Activated CD8-positive, alpha-beta memory T cell treated with anti-CD3 and anti-CD28 coated beads for 36 hours (primary cell): ENCODE data around the gene KRTAP12-4. TPM values are rescaled to one million over a fixed set of nuclear protein-coding genes. Genes with fewer than 3 reads are reported as not detected.
"Not testable (repeated sequence)": the region's sequence is repeated elsewhere in the genome, so short reads cannot be mapped to it uniquely, and the experiment has no call there.

Source experiments
- CTCF ChIA-PET: fragments of 350-600 bp; sonication (Branson Sonifier 250); formaldehyde crosslinking; loops from one replicate; lab custom pipeline; 2021; ENCODE audit warnings: antibody characterized with exemption; lab: Charles Lee
- POLR2A ChIA-PET: fragments of 350-600 bp; sonication (Branson Sonifier 250); formaldehyde crosslinking; loops from one replicate; lab custom pipeline; 2021; ENCODE audit warnings: antibody characterized with exemption; lab: Charles Lee
- total RNA-seq, 2 experiments: library from RNA; stranded (reverse); gene quantifications; one replicate each; pipeline ENCODE4 v1.2.3, GENCODE V29; 2021

KRTAP12-4 gene
- total RNA-seq, 2 experiments from 2014 or later: not detected

DNA sequence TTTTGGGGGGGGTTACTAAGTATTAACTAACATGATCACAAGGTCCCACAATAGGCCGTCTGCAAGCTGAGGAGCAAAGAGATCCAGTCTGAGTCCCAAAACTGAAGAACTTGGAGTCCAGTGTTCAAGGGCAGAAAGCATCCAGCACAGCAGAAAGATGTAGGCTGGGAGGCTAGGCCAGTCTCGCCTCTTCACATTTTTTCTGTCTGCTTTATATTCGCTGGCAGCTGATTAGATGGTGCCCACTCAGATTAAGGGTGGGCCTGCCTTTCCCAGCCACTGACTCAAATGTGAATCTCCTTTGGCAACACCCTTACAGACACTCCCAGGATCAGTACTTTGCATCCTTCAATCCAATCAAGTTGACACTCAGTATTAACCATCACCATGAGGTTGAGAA is 35.3 kb upstream of the KRTAP12-4 start:
- CTCF ChIA-PET, POLR2A ChIA-PET: not testable (repeated sequence)

DNA sequence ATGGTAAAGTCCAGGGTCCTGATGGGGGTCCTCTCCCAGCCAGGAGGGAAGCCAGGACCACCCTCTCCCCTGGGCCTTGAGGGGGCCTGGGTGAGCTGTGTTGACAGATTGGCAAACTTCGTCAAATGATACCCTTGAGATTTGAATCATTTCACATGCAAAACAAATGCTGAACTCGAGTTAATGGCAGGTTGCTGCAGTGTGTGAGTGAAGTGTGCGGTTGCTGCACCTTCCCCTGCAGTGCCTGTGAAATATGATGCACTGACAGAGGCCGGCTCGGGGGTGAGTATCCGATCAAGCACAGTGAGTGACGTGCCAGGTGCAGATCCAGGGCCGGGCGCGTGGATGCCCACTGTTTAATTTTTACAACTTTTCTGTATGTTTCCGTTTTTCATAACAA is 33.2 kb upstream of the KRTAP12-4 start:
- CTCF ChIA-PET: no interaction called here

DNA sequence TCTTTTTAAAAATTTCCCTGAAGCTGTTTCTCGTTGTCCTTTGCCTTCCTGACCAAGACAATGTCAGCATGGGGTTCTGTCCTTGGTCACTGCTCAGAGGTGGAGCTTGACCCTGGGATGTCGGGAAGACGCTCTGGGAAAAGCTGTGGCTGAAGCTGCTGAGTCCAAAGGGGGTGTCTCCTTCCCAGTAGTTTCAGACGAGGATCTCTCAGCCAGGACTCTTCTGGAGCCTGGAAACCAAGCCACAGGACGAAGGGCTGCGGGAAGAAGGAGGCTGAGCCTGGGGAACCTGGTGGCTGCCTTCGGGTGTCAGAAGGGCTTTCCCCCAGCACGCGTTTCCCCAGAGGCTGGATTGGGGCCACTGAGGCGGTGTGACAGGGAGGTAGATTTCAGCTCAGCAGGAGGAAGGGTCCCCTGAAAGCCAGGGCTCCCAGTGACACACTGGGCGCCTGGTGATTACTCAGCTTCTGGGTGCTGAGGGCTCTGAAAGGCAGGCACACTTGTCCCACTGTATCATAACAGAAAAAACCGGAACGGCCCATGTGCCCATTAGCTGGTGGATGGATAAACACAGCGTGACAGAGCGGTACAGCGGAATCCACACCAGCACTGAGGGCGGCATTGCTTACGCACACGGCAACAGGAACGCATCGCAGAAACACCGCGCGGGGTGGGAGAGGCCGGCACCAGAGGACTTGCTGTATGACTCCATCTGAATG is 32.5 kb upstream of the KRTAP12-4 start:
- ChIA-PET POLR2A (no interaction called here), CTCF (no interaction called here)

More for the DNA sequence above, 33.2 kb upstream of the KRTAP12-4 start:
- POLR2A ChIA-PET: no interaction called here

DNA sequence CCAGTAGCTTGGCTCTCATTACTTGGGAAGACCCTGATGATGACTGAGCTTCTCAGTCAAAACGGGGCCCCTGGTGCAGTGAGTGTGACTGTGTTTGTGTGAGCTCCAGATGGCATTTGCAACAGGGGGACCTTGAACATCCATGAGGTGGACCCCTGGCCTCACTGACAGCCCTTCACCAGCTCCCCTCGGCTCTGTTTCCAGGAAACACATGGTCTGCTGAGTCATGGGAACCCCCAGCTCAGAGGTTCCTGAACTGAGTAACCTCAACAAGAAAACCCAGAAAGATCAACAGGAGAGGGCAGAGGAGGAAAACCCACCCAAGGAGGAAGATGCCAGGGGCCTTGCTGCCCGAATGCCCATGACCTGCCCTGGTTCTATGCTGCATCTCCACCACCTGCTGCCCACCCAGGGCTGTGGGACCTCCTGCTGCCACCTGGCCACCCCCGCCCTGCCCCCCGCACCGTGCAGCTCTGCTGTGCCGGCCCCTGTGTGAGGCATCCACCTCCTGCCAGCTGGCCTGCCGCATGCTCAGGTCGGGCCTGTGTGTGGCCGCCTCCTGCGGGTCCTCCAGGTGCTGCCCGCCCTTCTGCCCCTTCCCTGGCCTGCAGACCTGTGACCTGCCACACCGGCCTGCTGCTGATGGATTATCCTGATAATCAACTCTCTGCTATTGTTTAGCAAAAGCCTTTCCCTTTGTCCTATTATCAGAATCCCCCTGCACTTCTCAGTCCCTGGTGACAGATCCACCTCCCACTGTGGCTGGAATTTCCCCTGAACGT is 31.7 kb upstream of the KRTAP12-4 start:
- CTCF ChIA-PET: no interaction called here
- POLR2A ChIA-PET: no interaction called here

DNA sequence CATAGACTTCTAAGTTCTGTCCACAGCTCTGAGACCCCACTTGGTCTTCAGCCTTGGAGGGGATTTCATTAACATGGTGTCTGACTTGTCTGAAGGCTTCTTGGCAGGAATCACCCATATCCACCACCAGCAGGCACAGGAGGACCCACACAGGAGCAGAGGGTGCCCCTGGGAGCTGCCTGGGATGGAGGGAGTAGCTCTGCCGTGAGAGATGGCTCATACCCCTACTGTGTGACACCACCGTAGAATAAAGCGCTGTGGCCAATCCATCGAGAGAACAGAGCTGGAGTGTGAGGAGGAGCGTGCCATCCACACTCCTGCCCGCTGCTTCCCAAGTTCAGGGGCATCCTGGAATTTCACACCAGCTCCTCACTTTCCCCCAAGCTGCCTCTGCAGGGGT is 30.6 kb upstream of the KRTAP12-4 start:
- POLR2A ChIA-PET, CTCF ChIA-PET: not testable (repeated sequence)

DNA sequence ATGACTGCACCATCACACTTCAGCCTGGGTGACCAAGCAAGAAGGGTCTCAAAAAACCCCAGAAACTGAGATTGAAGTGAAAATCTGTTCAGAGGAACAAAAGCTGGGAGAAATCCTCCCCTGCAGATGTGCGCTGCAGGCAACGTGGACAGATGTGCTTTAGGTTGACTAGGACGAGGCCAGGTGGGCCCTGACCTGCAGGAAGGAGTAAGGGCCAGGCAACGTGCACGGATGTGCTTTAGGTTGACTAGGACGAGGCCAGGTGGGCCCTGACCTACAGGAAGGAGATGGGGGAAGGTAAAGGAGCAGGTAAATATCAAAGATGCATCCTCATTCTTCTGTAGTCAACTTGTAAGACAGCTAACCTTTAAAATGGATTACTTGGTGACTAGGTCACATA is 30.0 kb upstream of the KRTAP12-4 start:
- ChIA-PET CTCF (no interaction called here), POLR2A (no interaction called here)

DNA sequence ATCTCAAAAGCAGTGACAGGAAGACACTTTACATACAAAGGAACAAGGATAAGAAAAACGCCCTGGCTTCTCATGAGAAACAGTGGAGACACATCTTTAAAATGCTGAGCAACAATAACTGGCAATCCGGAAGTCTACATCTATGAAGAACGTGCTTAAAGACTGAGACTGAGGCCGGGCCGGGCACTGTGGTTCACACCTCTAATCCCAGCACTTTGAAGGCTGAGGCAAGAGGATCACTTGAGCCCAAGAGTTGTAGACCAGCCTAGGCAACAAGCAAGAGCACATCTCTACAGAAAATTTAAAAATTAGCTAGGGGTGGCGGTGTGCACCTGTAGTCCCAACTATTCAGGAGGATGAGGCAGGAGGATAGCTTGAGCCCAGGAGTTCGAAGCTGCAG is 29.6 kb upstream of the KRTAP12-4 start:
- CTCF ChIA-PET: no interaction called here
- POLR2A ChIA-PET: no interaction called here

DNA sequence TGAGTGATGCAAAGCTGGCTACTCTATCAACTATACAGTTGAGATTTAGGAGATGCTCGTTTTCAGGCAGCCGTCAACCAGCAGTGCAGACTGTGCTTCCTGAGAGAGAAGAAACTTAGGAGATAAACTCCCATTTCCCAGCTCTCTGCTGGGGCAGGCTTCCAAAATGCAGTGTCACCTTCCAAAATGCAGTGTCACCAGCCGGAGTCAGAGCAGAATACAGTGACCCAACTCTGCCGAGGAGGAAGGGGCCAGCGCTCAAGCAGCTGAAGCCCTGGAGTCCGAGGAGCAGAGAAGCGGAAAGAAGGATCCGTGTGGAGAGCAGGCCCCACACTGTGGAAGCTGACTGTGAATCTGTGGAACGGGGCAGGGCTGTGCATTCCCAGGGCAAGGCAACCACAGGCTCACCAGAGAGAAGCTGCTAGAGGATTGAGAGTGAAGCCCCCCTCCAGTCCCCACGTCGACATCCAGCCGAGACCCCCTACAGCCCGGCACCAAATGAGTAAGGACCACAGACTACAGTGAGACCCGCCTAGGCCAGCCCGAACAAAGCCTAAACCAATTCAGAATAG is 28.2 kb upstream of the KRTAP12-4 start:
- ChIA-PET POLR2A (no interaction called here), CTCF (no interaction called here)

DNA sequence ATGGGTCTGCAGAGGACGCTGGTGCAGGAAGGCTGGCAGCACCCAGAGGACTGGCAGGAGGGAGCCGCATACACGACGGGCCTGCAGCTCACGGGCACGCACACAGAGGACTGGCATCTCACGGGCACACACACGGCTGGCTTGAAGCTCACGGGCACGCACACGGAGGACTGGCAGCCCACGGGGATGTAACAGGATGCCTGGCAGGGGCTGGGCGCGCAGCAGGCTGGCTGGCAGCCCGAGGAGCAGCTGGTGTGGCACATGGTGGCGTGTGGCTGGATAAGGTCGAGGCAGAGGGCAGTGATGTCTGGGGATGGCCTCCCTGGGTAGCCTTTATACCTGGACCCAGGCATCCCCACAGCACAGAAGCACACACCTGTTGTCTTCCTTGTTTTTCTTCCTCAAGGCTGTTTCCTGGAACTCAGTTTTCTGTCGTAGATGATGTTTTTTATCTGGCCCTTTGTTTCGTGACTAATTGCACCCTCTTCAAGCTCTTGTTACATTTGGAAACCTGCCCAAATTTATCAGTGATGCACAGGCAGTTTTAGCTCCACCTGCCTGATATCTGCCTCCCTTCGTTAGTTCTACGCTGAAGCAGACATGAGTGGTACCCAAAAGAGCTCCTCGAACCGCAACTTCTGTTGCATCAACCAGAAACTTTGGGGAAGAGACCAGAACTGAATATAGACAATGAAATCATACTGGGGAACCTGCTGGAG is 27.6 kb upstream of the KRTAP12-4 start, which contains the start of gene KRTAP12-1:
TSS of gene KRTAP12-1 (minus strand) at position 303 of the 719 bp plus-strand sequence. CDS start at position 263, 40 bp downstream.
- CTCF ChIA-PET: no interaction called here
- POLR2A ChIA-PET: interaction anchor here (0.5 kb wide), 1 partner anchor 249 kb away, joined by 3 read pairs; no protein-coding TSS in a partner anchor

DNA sequence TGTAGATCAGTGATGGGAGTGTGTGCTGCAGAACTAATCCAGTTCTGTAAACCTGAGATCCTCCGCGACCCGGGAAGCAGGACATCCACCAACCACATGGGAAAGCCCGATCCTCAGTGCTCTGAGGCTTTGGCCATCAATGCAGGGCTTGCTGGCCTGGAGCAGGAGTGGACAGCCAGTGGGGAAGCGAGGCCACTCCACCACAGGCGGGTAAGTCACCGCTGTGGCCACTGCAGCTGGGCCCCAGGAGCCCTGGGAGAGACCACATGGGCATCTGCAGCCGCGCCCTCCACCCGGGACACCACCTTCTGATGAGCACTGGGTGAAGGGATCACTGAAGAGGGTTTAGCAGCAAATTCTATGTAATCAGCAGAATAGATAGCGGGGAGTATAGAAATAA is 26.7 kb upstream of the KRTAP12-4 start:
- ChIA-PET POLR2A (no interaction called here), CTCF (no interaction called here)

DNA sequence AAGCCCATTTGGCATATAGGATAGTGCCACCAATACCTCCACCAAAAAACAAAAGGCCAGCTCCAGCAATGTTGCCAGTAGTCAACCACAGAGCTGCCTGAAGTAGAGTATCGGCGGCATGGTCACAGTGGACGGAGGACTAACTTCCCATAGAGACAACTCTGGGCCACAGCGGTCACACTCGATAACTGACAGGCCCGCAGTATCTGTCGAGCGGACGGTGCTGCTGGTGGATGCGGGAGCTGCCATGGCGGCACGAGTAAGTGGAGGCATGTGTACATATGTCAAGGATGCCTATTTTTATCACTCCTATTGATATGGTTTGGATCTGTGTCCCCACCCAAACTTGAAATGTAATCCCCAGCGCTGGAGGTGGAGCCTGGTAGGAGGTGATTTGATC is 23.4 kb upstream of the KRTAP12-4 start:
- ChIA-PET CTCF (no interaction called here), POLR2A (no interaction called here)

DNA sequence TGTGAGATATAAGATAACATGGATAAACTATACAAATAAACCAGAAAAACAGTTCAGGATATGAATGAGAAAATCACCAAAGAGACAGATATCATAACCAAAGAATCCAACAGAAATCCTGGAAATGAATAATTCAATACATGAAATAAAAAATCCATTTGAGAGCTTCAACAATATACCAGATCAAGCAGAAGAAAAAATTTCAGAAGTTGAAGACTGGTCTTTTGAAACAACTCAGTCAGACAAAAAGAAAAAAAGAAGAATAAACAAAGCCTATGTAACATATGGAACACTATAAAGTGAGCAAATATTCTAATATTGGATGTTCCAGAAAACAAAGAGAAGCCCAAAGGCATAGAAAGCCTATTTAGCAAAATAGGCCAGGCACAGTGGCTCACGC is 17.5 kb upstream of the KRTAP12-4 start:
- CTCF ChIA-PET: no interaction called here
- POLR2A ChIA-PET: no interaction called here

DNA sequence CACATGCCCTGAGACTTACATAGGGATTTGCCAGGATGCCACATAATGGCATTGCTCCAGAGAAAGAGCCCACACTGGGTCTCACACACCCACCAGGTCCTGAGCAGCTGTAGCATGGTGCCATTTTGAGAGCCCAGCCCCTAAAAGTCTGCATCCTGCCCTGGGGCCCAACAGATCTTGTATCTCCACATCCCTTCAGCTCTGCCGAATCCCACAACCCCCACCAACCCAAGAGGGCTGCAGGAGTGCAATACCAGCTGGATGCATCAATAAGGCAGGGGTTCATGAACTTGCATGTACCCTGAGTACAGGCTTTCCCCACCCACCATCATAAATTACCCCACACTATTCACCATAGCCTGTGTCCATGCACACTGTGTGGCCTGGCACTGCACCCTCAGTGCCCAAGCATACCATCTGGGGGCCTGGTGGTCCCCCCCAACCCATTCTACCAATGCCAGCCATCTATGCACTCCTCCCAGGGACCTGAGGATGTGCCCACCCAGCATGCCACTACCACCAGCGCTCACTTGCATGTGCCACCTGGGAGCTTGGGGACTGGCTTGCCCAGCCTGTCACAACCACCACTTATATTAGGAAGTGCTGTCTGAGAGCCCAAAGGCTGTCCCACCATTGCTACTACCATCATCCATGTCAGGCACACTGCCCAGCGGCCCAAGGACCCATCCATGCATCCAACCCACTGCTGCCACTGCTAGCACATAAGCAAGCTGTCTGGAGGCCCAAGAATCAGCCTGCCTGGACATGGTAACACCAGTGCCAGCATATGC is 16.4 kb upstream of the KRTAP12-4 start:
- POLR2A ChIA-PET: no interaction called here
- CTCF ChIA-PET: no interaction called here

DNA sequence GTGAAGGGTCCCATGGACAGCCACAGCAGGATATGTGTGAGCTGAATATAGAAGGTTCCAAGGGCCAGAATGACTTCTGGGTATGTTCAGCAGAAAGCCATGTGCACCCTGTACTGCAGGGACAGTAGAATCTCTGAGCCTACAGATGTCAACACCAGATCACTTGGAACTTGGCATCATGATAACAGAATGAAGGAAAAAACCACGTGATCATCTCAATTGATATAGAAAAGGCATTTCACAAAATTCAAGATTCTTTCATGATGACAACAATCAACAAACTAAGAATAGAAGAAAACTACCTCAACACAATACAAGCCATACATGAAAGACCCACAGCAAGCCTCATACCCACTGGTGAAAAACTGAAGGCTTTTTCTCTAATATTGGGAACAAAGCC is 13.2 kb upstream of the KRTAP12-4 start:
- POLR2A ChIA-PET: no interaction called here
- CTCF ChIA-PET: interaction anchor here (0.5 kb wide), 2 partner anchors 179 to 247 kb away, joined by 3 to 4 read pairs; no protein-coding TSS in a partner anchor

DNA sequence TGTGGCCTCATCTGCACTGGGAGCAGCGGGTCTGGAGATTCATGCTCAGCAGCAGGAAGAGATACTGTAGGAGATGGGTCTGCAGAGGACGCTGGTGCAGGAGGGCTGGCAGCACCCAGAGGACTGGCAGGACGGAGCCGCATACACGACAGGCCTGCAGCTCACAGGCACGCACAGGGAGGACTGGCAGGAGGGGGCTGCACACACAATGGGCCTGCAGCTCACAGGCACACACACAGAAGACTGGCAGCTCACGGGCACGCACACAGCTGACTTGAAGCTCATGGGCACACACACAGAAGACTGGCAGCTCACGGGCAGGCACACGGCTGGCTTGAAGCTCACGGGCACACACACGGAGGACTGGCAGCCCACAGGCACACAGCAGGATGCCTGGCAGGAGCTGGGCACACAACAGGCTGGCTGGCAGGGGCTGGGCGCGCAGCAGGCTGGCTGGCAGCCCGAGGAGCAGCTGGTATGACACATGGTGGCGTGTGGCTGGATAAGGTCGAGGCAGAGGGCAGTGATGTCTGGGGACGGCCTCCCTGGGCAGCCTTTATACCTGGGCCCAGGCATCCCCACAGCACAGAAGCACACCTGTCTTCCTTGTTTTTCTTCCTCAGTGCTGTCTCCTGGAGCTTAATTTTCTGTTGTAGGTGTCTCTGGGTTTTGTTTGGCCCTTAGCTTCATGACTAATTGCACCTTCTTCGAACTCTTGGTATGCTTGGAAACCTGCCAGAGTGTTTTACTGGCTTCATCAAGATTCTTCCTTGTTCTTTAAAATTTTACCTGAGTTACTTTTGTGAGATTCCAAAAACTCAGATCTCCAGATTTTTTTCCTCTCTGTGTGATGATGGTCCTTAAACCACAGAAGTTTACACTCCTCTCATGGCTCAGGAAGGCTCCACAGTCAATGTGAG is 12.2 kb upstream of the KRTAP12-4 start, which contains the start of gene KRTAP12-2:
TSS of gene KRTAP12-2 (minus strand) at position 527 of the 920 bp plus-strand sequence. CDS start at position 486, 41 bp downstream.
- ChIA-PET POLR2A (no interaction called here), CTCF (interaction anchor here (0.5 kb wide), 1 partner anchor 248 kb away, joined by 3 read pairs; no protein-coding TSS in a partner anchor)

DNA sequence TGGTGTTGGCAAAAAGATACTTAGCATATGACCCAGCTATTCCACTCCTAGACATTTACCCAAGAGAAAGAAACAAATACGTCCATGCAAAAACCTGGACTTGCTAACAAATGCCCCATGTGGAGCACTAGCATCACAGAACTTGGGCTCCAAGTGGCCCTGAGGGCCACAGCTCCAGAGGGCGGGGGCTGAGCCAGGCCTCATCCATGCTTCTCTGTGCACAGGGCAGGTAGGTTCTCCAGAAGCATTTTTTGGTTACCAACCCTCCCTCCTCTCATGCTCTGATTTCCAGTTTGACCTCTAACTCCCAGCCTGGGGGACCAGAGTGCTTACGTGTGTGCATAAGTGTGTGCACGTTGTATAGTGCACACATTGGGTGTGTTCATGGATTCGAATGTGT is 10.2 kb upstream of the KRTAP12-4 start:
- CTCF ChIA-PET: no interaction called here
- POLR2A ChIA-PET: no interaction called here

DNA sequence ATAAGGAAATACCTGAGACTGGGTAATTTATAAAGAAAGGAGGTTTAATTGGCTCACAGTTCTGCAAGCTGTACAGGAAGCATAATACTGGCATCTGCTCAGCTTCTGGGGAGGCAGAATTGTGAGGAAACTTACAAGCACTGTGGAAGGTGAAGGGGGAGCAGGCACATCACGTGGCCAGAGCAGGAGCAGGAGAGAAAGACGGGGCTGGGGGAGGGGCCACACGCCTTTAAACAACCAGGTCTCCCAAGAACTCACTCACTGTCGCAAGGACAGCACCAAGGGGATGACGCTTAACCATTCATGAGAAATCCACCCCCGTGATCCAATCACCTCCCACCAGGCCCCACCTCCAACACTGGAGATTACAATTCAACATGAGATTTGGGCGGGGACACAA is 7.1 kb upstream of the KRTAP12-4 start:
- POLR2A ChIA-PET, CTCF ChIA-PET: not testable (repeated sequence)
